Measurements from ENCODE around the gene EGF. TPM values are rescaled to one million over a fixed set of nuclear protein-coding genes. Genes with fewer than 3 reads are reported as not detected.
A peak's percentile ranks its signal among the peaks of the same experiment; 100 is the strongest.

The EGF gene
- total and polyA plus RNA-seq, 4 donors = 0.72 to 2.1 (median 1.8) TPM

- no CpG with 5 or more reads among the region's 2 CpGs for WGBS (ENCODE audit: insufficient coverage)
- Histone ChIP-seq H3K9me3 (ENCODE audit: control insufficient read depth, insufficient read depth, low read length) (no peaks in the 10 kb centered on the region), H3K36me3 (ENCODE audit: control insufficient read depth, insufficient read depth, low read length) (no peaks in the 10 kb centered on the region), H3K27ac (ENCODE audit: low read depth, low read length) (no peak overlapping the region), H3K4me1 (ENCODE audit: control insufficient read depth, insufficient read depth, low read length) (peaks cover 3% of the 10 kb centered on the region), H3K4me3 (ENCODE audit: low read depth, low read length) (no peak overlapping the region), H3K27me3 (ENCODE audit: control insufficient read depth, insufficient read depth, low read length) (no peaks in the 10 kb centered on the region)
- peak in 2 of 6 donors; percentile 29 to 68 for DNase-seq (ENCODE audit: low read depth in 4 of 6, low spot score in 6 of 6)
These were observed 1.0 kb downstream of the EGF start for GRCh38 chr4:109913596-109914241.

- no peak for DNase-seq (ENCODE audit: low read depth in 4 of 6, low spot score in 6 of 6)
These were observed 1.6 kb downstream of the EGF start for GRCh38 chr4:109914322-109914721.

GRCh38 chr4:109915385-109916026 lies 2.8 kb downstream of the EGF start:
- peak in 1 of 6 donors; percentile 15 for DNase-seq (ENCODE audit: low read depth in 4 of 6, low spot score in 6 of 6)
- H3K4me1 ChIP-seq (ENCODE audit: control insufficient read depth, insufficient read depth, low read length) = peaks cover 3% of the 10 kb centered on the region
- WGBS (ENCODE audit: insufficient coverage) = 85% methylated on average over 3 of the region's 8 CpGs
- no peaks in the 10 kb centered on the region for H3K9me3 ChIP-seq (ENCODE audit: control insufficient read depth, insufficient read depth, low read length)
- H3K4me3 ChIP-seq (ENCODE audit: low read depth, low read length) = no peak overlapping the region
- H3K27ac ChIP-seq (ENCODE audit: low read depth, low read length) = no peak overlapping the region
- H3K36me3 ChIP-seq (ENCODE audit: control insufficient read depth, insufficient read depth, low read length) = no peaks in the 10 kb centered on the region
- no peaks in the 10 kb centered on the region for H3K27me3 ChIP-seq (ENCODE audit: control insufficient read depth, insufficient read depth, low read length)

More at GRCh38 chr4:109914322-109914721, 1.6 kb downstream of the EGF start:
- peaks cover 3% of the 10 kb centered on the region for H3K4me1 ChIP-seq (ENCODE audit: control insufficient read depth, insufficient read depth, low read length)
- H3K36me3 ChIP-seq (ENCODE audit: control insufficient read depth, insufficient read depth, low read length) = no peaks in the 10 kb centered on the region
- no peak overlapping the region for H3K4me3 ChIP-seq (ENCODE audit: low read depth, low read length)
- H3K9me3 ChIP-seq (ENCODE audit: control insufficient read depth, insufficient read depth, low read length) = no peaks in the 10 kb centered on the region
- H3K27ac ChIP-seq (ENCODE audit: low read depth, low read length) = no peak overlapping the region
- H3K27me3 ChIP-seq (ENCODE audit: control insufficient read depth, insufficient read depth, low read length) = no peaks in the 10 kb centered on the region
- 72% methylated on average over 2 of the region's 3 CpGs for WGBS (ENCODE audit: insufficient coverage)

- H3K4me3 ChIP-seq (ENCODE audit: low read depth, low read length) = no peak overlapping the region
- H3K36me3 ChIP-seq (ENCODE audit: control insufficient read depth, insufficient read depth, low read length) = no peaks in the 10 kb centered on the region
- DNase-seq (ENCODE audit: low read depth in 4 of 6, low spot score in 6 of 6) = no peak
- H3K4me1 ChIP-seq (ENCODE audit: control insufficient read depth, insufficient read depth, low read length) = peaks cover 3% of the 10 kb centered on the region
- 60% methylated on average over 2 of the region's 4 CpGs for WGBS (ENCODE audit: insufficient coverage)
- H3K9me3 ChIP-seq (ENCODE audit: control insufficient read depth, insufficient read depth, low read length) = no peaks in the 10 kb centered on the region
- no peaks in the 10 kb centered on the region for H3K27me3 ChIP-seq (ENCODE audit: control insufficient read depth, insufficient read depth, low read length)
- no peak overlapping the region for H3K27ac ChIP-seq (ENCODE audit: low read depth, low read length)
These were observed 3.3 kb downstream of the EGF start for GRCh38 chr4:109916027-109916409.

- no peaks in the 10 kb centered on the region for H3K27me3 ChIP-seq (ENCODE audit: control insufficient read depth, insufficient read depth, low read length)
- H3K36me3 ChIP-seq (ENCODE audit: control insufficient read depth, insufficient read depth, low read length) = no peaks in the 10 kb centered on the region
- no CpG with 5 or more reads among the region's 1 CpG for WGBS (ENCODE audit: insufficient coverage)
- no peaks in the 10 kb centered on the region for H3K9me3 ChIP-seq (ENCODE audit: control insufficient read depth, insufficient read depth, low read length)
- DNase-seq (ENCODE audit: low read depth in 4 of 6, low spot score in 6 of 6) = peak in 5 of 6 donors; percentile 54 to 93 (median 68)
- H3K27ac ChIP-seq (ENCODE audit: low read depth, low read length) = peak overlapping the region; percentile 60
- H3K4me3 ChIP-seq (ENCODE audit: low read depth, low read length) = no peak overlapping the region
- no peaks in the 10 kb centered on the region for H3K4me1 ChIP-seq (ENCODE audit: control insufficient read depth, insufficient read depth, low read length)
These were observed 8.7 kb downstream of the EGF start for GRCh38 chr4:109921384-109921808.

GRCh38 chr4:109925396-109925795 lies 12.7 kb downstream of the EGF start:
- DNase-seq (ENCODE audit: low read depth in 4 of 6, low spot score in 6 of 6) = no peak
- Histone ChIP-seq H3K36me3 (ENCODE audit: control insufficient read depth, insufficient read depth, low read length) (no peaks in the 10 kb centered on the region), H3K9me3 (ENCODE audit: control insufficient read depth, insufficient read depth, low read length) (no peaks in the 10 kb centered on the region), H3K4me3 (ENCODE audit: low read depth, low read length) (no peak overlapping the region), H3K27me3 (ENCODE audit: control insufficient read depth, insufficient read depth, low read length) (no peaks in the 10 kb centered on the region), H3K27ac (ENCODE audit: low read depth, low read length) (no peak overlapping the region), H3K4me1 (ENCODE audit: control insufficient read depth, insufficient read depth, low read length) (no peaks in the 10 kb centered on the region)
- no CpG with 5 or more reads among the region's 2 CpGs for WGBS (ENCODE audit: insufficient coverage)

GRCh38 chr4:109928327-109929045 lies 15.8 kb downstream of the EGF start:
- Histone ChIP-seq H3K4me1 (ENCODE audit: control insufficient read depth, insufficient read depth, low read length) (no peaks in the 10 kb centered on the region), H3K36me3 (ENCODE audit: control insufficient read depth, insufficient read depth, low read length) (no peaks in the 10 kb centered on the region), H3K27me3 (ENCODE audit: control insufficient read depth, insufficient read depth, low read length) (no peaks in the 10 kb centered on the region), H3K9me3 (ENCODE audit: control insufficient read depth, insufficient read depth, low read length) (no peaks in the 10 kb centered on the region), H3K27ac (ENCODE audit: low read depth, low read length) (no peak overlapping the region), H3K4me3 (ENCODE audit: low read depth, low read length) (no peak overlapping the region)
- DNase-seq (ENCODE audit: low read depth in 4 of 6, low spot score in 6 of 6) = no peak
- WGBS (ENCODE audit: insufficient coverage) = 75% methylated on average over 2 of the region's 4 CpGs

- no peaks in the 10 kb centered on the region for H3K27me3 ChIP-seq (ENCODE audit: control insufficient read depth, insufficient read depth, low read length)
These were observed 17.8 kb downstream of the EGF start for GRCh38 chr4:109930464-109930863.

GRCh38 chr4:109930872-109931271 lies 18.2 kb downstream of the EGF start:
- no peaks in the 10 kb centered on the region for H3K36me3 ChIP-seq (ENCODE audit: control insufficient read depth, insufficient read depth, low read length)
- no peak overlapping the region for H3K4me3 ChIP-seq (ENCODE audit: low read depth, low read length)
- H3K27ac ChIP-seq (ENCODE audit: low read depth, low read length) = no peak overlapping the region
- H3K9me3 ChIP-seq (ENCODE audit: control insufficient read depth, insufficient read depth, low read length) = no peaks in the 10 kb centered on the region
- no peaks in the 10 kb centered on the region for H3K27me3 ChIP-seq (ENCODE audit: control insufficient read depth, insufficient read depth, low read length)
- no peaks in the 10 kb centered on the region for H3K4me1 ChIP-seq (ENCODE audit: control insufficient read depth, insufficient read depth, low read length)
- DNase-seq (ENCODE audit: low read depth in 4 of 6, low spot score in 6 of 6) = no peak

More at GRCh38 chr4:109930464-109930863, 17.8 kb downstream of the EGF start:
- no peaks in the 10 kb centered on the region for H3K9me3 ChIP-seq (ENCODE audit: control insufficient read depth, insufficient read depth, low read length)
- no peaks in the 10 kb centered on the region for H3K36me3 ChIP-seq (ENCODE audit: control insufficient read depth, insufficient read depth, low read length)
- H3K4me3 ChIP-seq (ENCODE audit: low read depth, low read length) = no peak overlapping the region
- no peak for DNase-seq (ENCODE audit: low read depth in 4 of 6, low spot score in 6 of 6)
- H3K4me1 ChIP-seq (ENCODE audit: control insufficient read depth, insufficient read depth, low read length) = no peaks in the 10 kb centered on the region
- H3K27ac ChIP-seq (ENCODE audit: low read depth, low read length) = no peak overlapping the region
